Measurements from ENCODE around the gene SACM1L.

Gene SACM1L

DNA sequence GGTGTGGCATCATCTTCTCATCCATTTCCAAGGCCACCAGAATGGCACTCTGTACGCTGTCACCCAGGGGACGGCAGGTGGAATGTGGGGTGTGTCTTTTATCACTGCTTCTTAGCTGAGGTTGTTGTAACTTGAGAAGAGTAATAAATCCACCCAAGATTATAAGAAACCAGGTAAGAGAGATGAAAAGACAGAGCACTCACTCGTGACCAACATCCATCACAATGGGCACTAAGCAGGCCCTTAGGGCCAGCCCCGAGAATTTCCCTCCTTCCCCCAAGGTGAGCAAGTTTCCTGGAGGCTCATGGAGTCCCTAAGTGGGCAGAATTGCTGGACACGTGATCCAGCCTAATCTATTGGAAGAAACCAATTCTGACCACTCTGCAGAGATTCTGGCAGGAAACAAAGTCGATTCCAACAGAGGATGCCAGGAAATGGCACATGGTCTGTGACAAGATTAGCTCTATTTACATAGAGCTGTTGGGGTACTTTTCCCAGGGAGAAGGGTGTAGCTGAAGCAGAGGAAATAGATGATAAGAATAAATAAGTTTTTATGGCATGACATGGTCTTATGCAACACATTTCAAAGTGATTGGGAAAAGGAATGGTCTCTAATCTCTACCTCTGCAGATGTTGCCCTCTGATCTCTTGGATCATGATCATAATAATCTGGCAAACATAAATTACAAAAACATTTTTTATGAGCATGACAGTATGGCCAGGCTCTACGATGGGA lies 84.7 kb downstream of the SACM1L start:
- DNase-seq: peak; percentile 56 to 62

DNA sequence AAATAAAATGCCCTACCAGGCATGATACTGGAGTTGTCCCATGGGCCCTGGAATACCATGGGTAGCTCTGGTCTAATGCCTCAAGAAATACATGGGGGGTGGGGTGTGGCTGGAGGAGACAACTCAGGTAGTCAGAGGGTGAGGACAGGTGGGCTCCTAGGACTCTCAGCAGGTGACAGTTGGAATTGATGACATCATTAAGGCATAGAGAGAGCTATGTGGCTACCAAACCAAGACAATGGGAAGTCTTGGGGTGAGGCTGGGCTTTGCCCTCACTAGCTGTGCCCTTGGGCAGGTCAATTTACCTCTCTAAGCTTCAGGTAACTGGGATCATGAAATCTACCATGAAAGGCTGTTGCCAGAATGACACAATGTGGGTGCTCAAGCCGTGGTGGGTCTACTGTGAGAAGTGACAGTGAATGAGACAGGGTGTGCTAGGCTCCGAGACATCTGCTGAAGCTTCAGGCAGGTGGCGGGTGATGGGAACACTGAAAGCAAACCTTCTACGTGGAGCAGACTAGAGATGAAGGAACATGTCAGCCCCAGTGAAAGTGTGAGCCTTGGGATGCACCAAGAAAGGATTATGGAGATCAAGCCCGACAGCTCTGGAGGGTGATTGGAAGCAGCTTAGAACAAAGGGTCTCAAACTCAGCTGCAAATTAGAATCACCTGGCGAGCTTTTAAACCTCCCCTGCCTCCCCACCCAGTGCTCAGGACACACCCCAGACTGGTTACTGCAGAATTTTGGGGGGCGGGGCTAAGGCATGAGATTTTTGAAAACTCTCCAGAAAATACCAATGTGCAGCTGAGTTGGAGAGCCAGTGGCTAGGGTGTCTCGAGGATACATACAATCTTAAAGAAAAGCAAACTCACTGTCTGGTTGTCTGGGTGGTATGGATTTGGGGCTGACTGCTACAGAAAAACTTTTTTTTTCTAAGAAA lies 85.7 kb downstream of the SACM1L start:
- DNase-seq: no peak

DNA sequence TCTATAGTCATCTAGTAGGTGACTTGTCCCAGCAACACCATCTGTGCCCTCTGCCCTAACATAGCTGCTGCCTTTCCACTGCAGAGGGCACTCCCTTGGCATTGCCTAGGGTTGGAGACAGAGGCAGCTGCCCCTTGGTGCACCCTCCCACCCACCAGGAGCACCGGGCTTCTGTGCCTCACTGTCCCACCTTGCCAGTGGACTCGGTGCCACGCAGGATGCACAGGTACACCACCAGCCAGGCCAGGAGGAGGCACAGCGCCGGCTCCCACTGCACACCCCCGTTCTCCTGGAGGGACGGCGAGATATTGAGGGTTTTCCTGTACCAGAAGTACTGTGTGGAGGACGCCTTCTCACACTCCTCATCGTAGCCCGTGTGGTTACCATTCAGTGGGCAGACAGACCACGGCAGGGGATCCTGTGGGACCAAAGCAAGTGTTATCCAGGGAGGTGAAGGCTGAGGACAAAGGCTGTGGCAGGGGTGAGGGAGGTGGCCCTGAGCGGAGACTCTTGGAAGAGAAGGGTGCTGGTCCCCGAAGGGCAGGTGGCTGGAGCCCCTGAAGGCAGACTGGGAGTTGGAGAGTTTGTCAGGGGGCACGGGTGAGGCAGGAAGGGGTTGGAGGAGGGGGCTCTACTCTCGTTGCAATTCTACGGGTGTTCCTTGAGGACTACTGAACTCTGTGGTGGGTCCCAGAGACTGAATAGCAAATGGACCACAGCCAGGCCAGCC lies 86.5 kb downstream of the SACM1L start:
- DNase-seq: no peak

DNA sequence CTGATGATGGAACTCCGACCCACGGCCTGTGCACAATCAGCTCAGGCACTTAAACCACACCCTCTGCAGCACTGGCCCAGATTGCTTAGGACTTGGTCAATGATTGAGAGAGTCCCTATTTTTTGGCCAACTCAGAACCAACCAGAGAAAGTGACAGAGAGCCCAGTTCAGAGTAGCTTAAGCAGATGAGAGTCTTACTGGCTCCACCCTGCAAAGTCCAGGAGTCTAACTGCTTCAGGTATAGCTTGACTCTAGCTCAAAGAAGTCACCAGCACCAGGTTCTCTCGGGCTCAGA lies 87.1 kb downstream of the SACM1L start:
- no peak for DNase-seq

DNA sequence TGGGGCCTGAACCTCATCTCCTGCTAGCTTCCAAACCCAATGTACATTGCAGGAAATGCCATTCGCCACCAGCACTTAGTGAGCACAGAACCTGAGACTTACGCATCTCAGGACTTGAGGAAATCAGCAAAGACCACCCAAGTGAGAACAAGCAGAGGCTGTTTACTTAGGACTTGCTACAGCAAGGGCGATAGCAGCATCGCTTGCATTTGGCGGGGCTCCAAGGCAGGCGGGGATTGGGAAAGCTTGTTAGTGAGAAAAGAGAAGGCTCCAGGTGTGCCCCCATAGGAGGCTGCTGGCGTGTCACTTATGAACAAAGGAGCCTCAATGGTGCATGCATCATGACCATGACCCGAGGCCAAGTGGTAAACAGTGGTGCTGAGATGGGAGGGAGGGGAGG lies 87.4 kb downstream of the SACM1L start:
- DNase-seq: no peak

DNA sequence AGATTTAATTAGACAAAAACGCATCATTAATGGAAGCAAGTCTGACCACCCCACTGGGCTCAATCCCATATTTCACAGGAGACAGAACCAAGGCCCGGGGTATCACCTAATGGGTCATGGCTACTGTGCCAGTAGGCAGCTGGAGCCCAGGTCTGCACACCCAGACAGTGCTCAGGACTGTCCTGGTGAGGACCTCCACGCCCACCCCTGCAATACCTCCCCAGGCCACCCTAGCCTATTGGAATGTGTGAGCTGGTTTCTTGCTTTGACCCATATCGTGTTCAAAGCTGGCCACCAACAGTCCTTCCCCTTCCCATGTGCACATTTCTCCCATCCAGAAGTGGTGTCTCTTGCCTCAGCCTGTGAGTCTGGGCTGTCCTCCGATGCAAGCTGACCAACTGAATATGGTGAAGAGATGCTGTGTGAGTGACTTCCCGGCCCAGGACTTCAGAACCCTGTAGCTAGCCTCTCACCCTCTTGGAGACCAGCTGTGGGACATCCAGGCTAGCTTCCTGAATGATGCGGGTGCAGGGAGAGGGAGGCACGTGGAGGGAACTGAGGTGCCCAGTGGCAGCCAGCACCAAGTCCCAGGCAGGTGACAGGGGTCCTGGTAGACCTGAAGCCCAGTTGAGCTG lies 88.0 kb downstream of the SACM1L start:
- no peak for DNase-seq

DNA sequence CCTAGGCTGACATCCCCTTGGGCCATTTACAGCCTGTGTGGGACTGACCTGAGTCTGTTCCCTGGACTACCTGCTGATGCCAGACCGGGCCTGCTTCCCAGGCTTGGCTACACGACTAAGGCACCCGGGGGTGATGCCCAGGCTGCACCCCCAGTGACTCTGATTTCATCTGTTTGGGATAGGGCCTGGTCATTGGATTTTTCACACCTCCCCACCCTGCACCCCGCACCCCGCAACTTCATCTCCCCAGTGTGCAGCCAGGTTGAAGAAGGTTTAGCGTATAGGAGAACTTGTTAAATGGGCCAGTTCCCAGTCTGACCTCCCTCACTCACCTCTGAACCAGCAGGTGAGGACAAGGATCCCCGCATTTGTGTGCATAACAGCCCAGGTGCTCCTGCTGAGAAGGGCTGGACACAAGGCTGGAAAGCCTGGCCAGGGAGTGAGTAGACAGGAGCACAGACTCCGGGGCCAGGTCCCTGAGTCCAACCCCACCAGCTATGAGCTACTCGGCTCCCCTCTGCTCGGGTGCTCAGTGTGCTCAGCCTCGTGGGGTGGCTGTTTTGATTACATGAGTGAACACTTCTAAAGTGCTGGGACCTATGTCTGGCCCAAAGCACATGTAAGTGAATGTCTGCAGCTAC lies 88.7 kb downstream of the SACM1L start:
- no peak for DNase-seq

DNA sequence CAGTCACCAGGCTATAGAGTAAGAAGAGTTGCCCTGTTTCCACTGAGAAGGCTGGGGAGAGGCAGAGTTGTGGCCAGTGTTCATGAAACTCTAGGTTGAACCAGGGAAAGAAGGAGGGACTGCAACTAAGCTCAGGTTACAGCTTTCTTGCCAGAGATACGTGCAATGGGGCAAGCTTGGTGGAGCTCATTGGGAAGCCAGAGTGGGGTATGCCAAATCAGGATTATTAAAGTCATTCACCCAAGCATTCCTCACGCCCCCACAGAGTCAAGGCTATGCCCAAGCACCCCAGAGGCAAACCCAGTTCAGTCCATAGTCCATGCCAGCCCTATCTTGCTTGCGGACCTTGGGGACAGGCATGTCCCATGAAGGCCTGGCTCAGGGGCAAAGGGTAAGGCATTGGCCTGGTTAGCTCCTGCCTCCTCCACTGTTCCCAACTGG lies 89.6 kb downstream of the SACM1L start:
- DNase-seq: no peak

DNA sequence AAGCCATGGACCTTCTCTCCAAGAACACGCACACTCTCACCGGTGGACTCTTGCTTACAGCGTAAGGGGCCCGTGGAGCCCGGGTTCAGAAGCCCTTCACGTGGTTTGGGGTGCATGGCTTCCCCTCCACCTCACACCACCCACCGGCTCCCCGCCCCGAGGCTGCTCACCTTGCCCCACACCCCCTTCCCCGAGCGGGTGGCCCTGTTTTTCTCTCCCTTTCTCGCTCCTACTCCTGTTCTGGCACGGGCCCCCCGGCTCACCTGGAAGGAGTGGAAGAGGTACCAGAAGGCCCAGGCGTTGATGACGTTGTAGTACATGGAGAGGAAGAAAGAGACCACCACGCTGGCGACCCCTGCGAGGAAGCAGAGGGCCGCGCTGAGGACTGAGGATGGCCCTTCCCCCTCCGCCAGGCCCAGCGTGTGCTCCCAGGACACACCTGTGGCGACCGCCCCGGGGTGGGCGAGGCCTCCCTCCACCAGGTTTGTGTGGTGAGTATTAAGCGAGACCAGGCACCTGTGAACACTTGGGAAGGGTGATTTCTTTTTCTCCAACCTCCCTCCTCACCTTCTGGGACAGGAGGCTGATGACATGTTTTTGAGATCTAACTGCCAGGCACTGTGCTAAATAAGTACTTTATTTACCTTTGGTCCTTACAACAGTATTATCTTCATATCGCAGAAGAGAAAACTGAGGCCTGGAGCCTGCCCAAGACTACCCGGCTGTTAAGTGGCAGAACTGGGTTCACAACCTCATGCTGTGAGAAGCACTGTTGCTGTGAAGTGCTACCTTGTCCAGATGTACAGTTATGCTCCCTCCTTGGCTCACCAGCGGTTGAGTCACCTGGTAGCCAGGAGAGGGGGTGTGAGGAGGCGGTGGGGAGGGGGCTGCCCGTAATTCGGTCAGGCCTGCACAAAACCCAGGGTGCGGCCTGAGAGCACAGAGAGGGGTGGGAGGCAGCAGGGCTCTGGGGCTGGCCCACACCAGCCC lies 90.8 kb downstream of the SACM1L start:
- no peak for DNase-seq

DNA sequence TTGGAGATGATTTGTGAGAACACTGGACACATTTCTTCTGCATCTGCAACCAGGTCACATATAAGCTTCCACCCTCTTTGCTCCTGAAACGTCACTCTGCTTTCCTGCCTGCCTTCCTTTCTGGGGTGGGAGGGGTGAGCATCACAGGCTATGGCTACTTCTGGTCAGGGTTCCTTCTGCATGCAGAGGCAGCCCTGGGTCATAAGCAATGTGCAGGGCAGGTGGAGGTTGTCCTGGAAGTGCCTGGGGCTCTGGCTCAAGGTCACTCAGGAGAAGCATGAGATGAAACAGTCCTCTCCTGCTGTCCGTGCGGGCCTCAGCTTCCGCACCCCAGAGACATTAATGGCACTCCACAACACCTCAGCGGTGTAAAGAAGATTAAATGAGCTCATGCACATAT lies 92.1 kb downstream of the SACM1L start:
- DNase-seq: no peak

DNA sequence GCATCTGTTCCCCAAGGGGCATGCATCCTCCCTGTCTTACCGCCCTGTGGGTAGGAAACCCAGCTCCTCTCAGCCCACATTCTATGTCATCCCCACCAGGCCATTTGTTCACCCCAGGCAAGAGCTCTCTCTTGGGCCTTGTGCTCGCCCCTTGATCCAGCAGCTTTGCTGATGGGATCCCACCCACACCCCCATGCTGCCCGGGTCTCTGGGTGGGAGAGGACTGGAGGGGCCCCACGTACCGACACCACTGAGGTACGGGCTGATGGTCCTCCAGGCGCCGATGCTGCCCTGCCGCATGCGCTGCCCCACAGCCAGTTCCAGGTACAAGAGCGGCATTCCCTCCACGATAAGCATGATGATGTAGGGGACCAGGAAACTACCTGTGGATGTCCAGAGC lies 92.6 kb downstream of the SACM1L start:
- DNase-seq: no peak

DNA sequence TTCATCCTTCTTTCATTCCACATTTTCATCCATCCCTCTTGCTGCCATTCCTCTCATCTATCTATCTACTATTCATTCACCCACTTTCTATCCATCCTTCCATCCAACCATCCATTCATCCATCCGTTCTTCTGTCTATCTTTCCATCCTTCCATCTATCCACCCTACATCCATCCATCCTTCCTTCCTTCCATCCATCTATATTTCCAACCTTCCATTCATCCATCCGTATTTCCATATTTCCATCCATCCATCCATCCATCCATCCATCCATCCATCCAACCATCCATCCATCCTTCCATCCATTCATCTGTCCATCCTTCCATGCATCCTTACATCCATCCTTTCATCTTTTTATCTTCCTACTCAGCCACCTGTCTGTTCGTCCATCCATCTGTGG lies 93.2 kb downstream of the SACM1L start:
- DNase-seq: no peak

DNA sequence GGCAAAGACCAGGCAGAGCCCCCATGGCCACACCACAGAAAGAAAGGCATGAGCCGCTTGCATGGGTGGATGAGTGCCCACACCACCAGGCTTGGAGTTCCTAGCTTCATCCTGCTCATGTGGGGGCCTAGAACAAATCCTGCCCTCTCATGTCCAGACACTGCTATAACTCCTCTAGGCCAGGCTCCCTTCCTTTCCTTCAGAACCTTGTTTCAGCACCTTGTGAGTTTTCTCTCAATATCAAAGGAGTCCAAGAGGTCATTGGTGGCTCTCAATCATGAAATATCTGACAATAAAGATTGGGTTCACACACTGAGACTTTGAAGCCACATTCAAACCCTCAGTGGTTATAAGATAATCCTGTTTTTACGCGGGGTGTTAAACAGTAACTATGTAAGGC lies 94.5 kb downstream of the SACM1L start:
- no peak for DNase-seq

DNA sequence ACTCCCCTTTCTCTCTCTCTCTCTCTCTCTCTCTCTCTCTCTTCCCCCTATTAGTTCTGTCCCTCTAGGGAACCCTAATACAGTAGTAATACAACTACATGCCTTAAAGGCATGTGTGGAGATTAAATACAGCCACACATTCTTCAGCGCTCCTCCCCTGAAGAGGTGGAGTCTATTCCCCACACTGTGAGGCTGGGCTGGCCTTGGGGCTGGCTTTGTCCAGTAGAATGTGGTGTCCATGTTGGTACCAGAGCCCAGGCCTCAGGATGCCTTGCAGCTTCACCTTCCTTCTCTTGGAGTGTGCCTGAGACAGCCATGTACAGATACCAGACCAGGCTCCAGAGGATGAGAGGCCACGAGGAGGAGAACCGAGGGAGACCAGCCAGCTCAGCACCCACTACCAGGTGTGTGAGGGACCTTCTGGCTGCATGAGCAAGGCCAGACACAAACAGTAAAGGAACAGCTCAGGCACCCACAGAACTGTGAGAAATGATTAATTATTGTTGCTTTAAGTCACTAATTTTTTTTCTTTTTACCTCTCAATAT lies 96.5 kb downstream of the SACM1L start:
- no peak for DNase-seq

DNA sequence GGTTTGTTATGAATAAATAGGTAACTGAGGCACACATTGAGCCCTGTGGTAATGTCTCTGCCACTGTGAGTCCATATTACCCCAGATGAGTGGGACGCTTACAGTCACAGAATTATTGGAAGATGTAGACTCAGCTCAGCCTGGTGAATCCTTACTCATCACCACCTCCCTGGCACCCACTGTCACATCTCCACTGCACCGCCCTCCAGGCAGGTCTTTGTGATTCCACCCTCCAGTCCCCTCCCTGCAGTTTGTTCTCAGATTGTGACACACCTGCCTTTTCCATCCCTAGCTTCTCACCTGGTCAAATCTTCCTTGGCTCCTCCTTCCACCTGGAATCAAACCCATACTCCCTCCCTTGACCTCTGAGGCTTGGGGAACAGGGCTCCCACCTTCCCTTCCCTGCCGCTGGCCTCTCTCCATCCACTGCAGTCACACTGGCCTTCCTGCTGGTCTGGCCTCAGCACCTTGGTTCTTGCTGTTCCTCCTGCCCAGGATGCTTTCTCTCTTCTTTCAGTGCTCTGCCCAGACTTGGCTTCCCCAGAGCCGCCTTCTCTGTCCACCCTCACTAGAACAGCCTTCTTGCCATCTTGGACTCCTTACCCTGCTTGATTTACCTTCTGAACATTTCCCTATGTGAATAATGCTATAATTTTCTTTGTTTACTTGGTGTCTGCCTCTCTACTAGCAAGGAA lies 97.8 kb downstream of the SACM1L start:
- no peak for DNase-seq

DNA sequence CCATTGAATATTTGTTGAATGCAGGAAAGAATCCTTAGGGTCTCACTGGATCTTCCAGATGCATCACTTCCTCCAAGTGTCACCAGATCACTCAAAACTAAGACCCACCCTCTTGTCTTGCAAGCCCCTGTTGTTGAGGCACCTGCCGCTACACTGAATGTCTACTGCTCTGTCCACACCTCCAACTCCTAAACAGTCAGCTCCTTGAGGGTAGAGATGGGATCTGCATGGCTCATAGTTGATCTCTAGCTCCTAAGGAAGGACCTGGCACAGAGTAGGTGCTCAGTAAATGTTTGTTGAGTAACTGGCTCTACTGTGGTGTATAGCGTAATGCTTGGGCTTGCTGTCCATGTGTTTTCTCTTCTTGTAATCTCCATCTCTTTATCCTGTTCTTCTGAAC lies 98.4 kb downstream of the SACM1L start:
- no peak for DNase-seq

DNA sequence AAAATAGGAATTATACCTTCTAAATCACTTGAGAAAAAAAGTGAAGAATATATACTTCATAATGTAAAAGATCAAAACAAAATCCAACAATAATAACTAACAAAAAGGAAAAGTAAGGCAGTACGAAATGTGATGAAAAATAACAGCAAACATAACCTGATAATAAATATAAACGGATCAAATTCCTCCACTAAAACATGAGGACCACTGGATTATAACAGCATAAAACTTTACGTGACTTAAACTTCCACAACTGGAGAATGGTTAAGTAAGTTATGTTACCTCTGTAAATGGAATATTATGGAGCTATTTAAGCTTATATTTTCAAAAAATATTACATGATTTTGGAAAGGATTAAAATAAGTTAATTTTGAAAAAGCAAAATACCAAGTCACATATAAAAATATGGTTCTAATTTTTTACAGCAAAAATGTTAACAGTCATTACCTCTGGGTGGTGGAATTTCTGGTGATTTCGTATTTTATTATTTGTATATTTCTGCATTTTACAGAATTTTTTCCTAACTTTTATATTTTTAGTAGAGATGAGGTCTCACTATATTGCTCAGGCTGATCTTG lies 100.1 kb downstream of the SACM1L start:
- DNase-seq: no peak

DNA sequence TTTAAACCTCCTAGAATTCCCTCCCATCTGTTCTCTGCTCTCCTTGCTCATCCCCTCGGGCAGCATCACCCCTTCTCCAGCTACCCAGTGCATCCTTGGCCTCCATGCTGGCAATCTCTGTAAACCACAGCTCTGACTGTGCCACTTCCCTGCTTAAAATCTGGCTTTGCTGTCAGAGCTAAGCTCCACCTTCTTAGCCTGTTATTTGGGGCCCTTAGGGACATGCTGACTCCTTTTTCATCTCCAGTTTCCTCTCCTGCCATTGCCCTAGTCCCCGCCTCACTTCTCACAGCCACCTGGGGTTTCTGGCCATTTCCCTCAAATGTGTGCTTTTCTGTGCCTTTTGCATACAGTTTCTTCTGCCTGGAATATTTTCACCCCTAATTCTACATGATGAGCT lies 101.4 kb downstream of the SACM1L start:
- DNase-seq: no peak

DNA sequence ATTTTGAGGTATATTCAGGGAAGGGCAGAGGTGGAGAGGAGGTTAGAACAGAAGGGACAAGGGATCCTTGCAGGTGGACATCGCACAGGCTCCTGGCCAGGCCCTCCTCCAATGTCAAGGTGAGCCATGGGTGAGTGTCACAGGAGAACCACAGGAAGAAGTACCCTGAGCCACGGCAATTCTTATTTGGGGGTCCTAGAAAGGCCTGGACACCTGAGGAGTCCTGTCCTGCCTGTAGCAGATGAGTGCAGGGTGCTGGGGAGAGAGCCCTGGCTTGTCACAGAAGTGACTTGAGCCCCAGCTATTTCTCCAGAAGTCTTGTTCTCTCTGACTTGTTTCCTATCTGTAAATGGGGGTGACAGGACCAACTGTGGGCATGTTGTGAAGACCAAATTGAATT lies 102.8 kb downstream of the SACM1L start:
- DNase-seq: no peak

DNA sequence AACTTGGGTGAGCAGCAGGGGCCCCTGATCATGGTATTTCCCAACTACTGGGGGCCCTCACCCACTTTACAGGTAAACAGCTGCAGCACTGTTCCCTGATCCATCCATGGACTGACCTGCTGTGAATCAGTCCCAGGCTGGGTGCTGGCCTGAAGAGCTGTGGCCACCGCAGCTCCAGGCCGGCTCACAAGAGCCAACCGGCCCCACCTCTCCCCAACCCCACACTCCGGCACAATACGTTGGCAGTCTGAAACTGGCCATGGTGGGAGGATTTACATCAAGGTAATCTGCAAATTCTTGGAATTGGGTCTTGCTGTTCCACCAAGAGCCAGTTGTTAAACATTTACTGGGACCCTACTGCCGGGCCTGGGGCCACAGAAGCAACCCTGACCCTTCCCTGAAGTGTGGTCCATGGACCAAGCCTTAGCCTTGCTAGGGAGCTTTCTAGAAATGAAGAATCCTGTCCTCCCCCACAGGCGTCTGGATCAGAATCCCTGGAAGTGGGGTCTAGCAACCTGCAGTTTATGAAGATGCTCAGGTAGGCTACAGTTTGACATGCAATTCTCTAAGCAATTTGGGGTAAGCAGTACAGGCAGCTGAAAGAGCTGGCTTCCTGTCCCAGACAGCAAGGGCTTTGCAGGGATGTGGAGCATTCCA lies 103.4 kb downstream of the SACM1L start:
- no peak for DNase-seq
